ENCODE results near the gene FUT8. TPM values are rescaled to one million over a fixed set of nuclear protein-coding genes. Genes with fewer than 3 reads are reported as not detected.

The FUT8 gene
- total RNA-seq, 6 experiments from 2014 or later = 59.5 to 70.4 (median 63.8) TPM

- TF ChIP-seq CTCF (IDR thresholded peaks at IDR 0.05) = no peak
- H3K4me1 Mint-ChIP-seq (ENCODE audit: low read depth) = no peaks in the 10 kb centered on the region
- no peaks in the 10 kb centered on the region for H3K27me3 Mint-ChIP-seq (ENCODE audit: insufficient read depth)
- peaks cover 30% of the 10 kb centered on the region for H3K9me3 Mint-ChIP-seq
- peaks cover 36% of the 10 kb centered on the region for H3K36me3 Mint-ChIP-seq (ENCODE audit: low read depth)
- DNase-seq = no peak
- no peak overlapping the region for H3K4me3 Mint-ChIP-seq
- no peak overlapping the region for H3K27ac Mint-ChIP-seq
These were observed 308.2 kb downstream of the FUT8 start for GRCh38 chr14:65720743-65721142.

DNA sequence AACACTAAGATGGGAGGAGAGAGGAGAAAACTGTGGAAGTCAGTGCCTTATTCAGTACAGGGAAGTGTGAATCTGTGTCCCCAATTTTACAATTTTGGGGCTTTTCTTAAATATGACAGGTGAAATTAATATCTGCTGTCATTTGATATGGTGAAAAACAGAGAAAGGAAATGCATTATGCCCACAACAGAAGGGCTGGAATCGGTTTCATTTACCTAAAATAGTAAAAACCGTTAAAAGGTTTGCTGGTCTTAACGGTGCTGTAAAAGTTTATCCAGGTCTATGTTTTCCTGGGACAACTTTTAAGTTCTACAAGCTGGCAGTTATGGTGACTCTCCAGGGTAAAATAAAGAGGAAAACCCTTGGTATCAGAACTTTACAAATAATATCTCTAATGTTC is 310.8 kb downstream of the FUT8 start:
- no peak for DNase-seq
- Mint-ChIP-seq H3K4me1 (ENCODE audit: low read depth) (no peaks in the 10 kb centered on the region), H3K4me3 (no peak overlapping the region), H3K27ac (no peak overlapping the region), H3K36me3 (ENCODE audit: low read depth) (peaks cover 45% of the 10 kb centered on the region), H3K27me3 (ENCODE audit: insufficient read depth) (no peaks in the 10 kb centered on the region), H3K9me3 (peaks cover 15% of the 10 kb centered on the region)
- TF ChIP-seq CTCF (IDR thresholded peaks at IDR 0.05) = no peak

DNA sequence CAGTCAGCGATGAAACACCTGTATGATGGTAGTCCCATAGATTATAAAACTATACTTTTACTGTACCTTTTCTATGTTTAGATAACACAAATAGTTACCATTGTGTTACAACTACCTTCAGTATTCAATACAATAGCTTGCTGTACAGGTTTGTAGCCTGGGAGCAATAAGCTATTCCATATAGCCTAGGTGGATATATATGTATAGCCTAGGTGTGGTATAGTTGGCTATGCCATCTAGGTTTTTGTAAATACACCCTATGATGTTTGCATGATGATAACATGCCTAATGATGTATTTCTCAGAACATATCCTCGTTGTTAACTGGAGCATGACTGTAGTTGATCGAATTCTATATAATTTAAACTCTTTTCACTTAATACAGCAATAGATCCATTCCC is 316.1 kb downstream of the FUT8 start:
- Mint-ChIP-seq H3K4me3 (no peak overlapping the region), H3K36me3 (ENCODE audit: low read depth) (peaks cover 23% of the 10 kb centered on the region), H3K27ac (no peak overlapping the region), H3K9me3 (no peaks in the 10 kb centered on the region), H3K4me1 (ENCODE audit: low read depth) (no peaks in the 10 kb centered on the region), H3K27me3 (ENCODE audit: insufficient read depth) (peaks cover 2% of the 10 kb centered on the region; the same call in 1 of the 2 replicates)
- no peak for TF ChIP-seq CTCF (IDR thresholded peaks at IDR 0.05)
- DNase-seq = no peak

GRCh38 chr14:65729566-65729965 is 317.0 kb downstream of the FUT8 start:
- H3K36me3 Mint-ChIP-seq (ENCODE audit: low read depth) = peaks cover 23% of the 10 kb centered on the region
- H3K27me3 Mint-ChIP-seq (ENCODE audit: insufficient read depth) = peaks cover 2% of the 10 kb centered on the region; the same call in 1 of the 2 replicates

GRCh38 chr14:65731933-65732506 is 319.5 kb downstream of the FUT8 start:
- H3K4me1 Mint-ChIP-seq (ENCODE audit: low read depth) = no peaks in the 10 kb centered on the region
- no peak for TF ChIP-seq CTCF (IDR thresholded peaks at IDR 0.05)
- H3K36me3 Mint-ChIP-seq (ENCODE audit: low read depth) = peaks cover 9% of the 10 kb centered on the region
- H3K4me3 Mint-ChIP-seq = no peak overlapping the region
- peaks cover 2% of the 10 kb centered on the region; the same call in 1 of the 2 replicates for H3K27me3 Mint-ChIP-seq (ENCODE audit: insufficient read depth)
- H3K27ac Mint-ChIP-seq = no peak overlapping the region
- DNase-seq = no peak
- H3K9me3 Mint-ChIP-seq = no peaks in the 10 kb centered on the region

More at GRCh38 chr14:65729566-65729965, 317.0 kb downstream of the FUT8 start:
- Mint-ChIP-seq H3K27ac (no peak overlapping the region), H3K4me1 (ENCODE audit: low read depth) (no peaks in the 10 kb centered on the region), H3K4me3 (no peak overlapping the region), H3K9me3 (no peaks in the 10 kb centered on the region)
- no peak for TF ChIP-seq CTCF (IDR thresholded peaks at IDR 0.05)
- DNase-seq = no peak

Data from HFFc6 (cell line).